ENCODE measurements around the gene STOML1. TPM values are rescaled to one million over a fixed set of nuclear protein-coding genes. Genes with fewer than 3 reads are reported as not detected.

The STOML1 gene
- total and polyA plus RNA-seq, 9 of the 15 experiments (the other 6 are each of a cell fraction or from before 2014, with no cell fraction given) = 0.25 to 9.7 (median 4.6) TPM

DNA sequence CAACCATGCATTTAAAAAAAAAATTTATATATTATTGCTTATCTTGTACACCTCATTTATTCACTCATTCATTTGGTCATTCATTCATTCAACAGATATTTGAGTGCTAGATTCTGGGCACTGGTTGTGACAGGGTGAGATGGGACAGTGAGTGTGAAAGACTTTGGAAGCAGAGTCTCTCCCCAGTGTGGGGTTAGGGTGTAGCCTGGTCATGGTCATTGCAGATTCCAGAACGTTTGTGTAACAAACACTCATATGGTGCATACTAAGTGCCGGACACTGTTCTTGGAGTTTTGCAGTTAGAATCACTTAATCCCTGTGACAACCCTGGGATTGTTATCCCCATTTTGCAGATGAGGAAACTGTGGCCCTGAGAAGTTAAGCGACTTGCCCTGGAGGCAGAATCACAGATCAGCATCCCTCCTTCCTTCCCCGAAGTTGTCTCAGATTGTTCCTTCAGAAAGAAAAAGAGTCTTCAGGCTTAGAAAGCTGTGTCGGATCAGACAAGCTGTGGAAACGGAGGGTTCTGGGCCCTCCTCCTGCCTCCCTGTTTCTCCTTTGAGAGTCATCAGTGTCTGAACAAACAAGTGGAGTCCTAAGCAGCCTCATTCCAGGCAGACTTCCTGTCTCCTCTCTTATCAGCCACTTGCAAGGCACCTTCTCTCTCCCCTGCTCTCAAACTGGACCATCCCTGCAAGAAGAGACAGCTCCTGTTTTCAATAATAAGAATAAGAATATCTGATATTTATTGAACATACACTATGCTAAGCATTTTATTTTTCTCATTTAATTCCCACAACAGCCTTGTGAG, 59.5 kb downstream of the STOML1 start:
- ChIA-PET CTCF (ENCODE audit: low intra/inter-chr PET ratio) (no interaction called here), POLR2A (no interaction called here)
- H4K20me1 ChIP-seq (replicated peaks; ENCODE audit: control insufficient read depth, insufficient read depth, low read length) = 0 out of 2 replicates have a peak, but pooled peaks cover 6% of the 10 kb centered on the region
- peak; percentile 28 to 44 (median 36) for DNase-seq (ENCODE audit: extremely low read depth in 1 of 4, low spot score in 3 of 4)
- ATAC-seq = peak; percentile 51; the same call in 2 of the 3 replicates
- H3K27ac ChIP-seq (ENCODE audit: extremely low read depth, low read depth, low read length) = no peak overlapping the region
- intact Hi-C loops (cut with micrococcal nuclease) (no loop called here), in situ Hi-C loops (cut with MboI) (no loop called here)
- 2% methylated on average over 6 of the region's 6 CpGs for WGBS (ENCODE audit: insufficient coverage, low coverage, missing lambda C conversion rate)
- H3K27me3 ChIP-seq (ENCODE audit: control insufficient read depth in 2 of 2, insufficient read depth in 2 of 2, low read length in 2 of 2) = peaks cover 14 to 64% of the 10 kb centered on the region in 2 experiments; a peak in 4 of 5 replicates
- H3K9me3 ChIP-seq (replicated peaks; ENCODE audit: control insufficient read depth, insufficient read depth, low read depth, low read length) = no peaks in the 10 kb centered on the region
- no TSS peak for BruUV-seq (replicated peaks)
- no peak overlapping the region for H3K4me3 ChIP-seq
- H3K9ac ChIP-seq (ENCODE audit: insufficient read depth in 1 of 2, low read depth in 2 of 2, low read length in 2 of 2) = no peak overlapping the region
- H3K4me2 ChIP-seq (ENCODE audit: insufficient read depth, low read length) = no peak overlapping the region; the same call in 1 of the 2 replicates
- no peaks in the 10 kb centered on the region for H3K9me1 ChIP-seq (ENCODE audit: control insufficient read depth, insufficient read depth, low read length)
- H3K4me1 ChIP-seq (replicated peaks in 1 of 2; ENCODE audit: control insufficient read depth in 2 of 2, insufficient read depth in 2 of 2, low read length in 2 of 2) = peaks cover 4 to 5% of the 10 kb centered on the region in 2 experiments; a peak in 2 of 5 replicates
- peak; percentile 73 for FAIRE-seq
- no peaks in the 10 kb centered on the region for H3K79me2 ChIP-seq (ENCODE audit: control insufficient read depth, insufficient read depth, low read length)
- no peaks in the 10 kb centered on the region for H3K36me3 ChIP-seq (ENCODE audit: control insufficient read depth, insufficient read depth, low read length)
- H2AFZ ChIP-seq (ENCODE audit: low read depth, low read length) = no peak overlapping the region
- TF ChIP-seq MEIS2 (IDR thresholded peaks at IDR 0.05; ENCODE audit: partially characterized antibody) = no peak
- TF ChIP-seq, protein P1, sequence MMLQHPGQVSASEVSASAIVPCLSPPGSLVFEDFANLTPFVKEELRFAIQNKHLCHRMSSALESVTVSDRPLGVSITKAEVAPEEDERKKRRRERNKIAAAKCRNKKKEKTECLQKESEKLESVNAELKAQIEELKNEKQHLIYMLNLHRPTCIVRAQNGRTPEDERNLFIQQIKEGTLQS (IDR thresholded peaks at IDR 0.05) = no peak
- TF ChIP-seq, protein P1 (CRISPR knock-in tag; conservative IDR thresholded peaks at IDR 0.05) = no peak
- TF ChIP-seq ZNF23 (CRISPR knock-in tag; IDR thresholded peaks at IDR 0.05) = no peak
- TF ChIP-seq, protein P2, sequence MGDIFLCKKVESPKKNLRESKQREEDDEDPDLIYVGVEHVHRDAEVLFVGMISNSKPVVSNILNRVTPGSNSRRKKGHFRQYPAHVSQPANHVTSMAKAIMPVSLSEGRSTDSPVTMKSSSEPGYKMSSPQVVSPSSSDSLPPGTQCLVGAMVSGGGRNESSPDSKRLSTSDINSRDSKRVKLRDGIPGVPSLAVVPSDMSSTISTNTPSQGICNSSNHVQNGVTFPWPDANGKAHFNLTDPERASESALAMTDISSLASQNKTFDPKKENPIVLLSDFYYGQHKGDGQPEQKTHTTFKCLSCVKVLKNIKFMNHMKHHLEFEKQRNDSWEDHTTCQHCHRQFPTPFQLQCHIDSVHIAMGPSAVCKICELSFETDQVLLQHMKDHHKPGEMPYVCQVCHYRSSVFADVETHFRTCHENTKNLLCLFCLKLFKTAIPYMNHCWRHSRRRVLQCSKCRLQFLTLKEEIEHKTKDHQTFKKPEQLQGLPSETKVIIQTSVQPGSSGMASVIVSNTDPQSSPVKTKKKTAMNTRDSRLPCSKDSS (IDR thresholded peaks at IDR 0.05; ENCODE audit: low read depth, partially characterized antibody) = no peak
- no peak for TF ChIP-seq NFIX (CRISPR knock-in tag; IDR thresholded peaks at IDR 0.05; ENCODE audit: low read depth)
- no peak for TF ChIP-seq ZNF347 (CRISPR knock-in tag; IDR thresholded peaks at IDR 0.05; ENCODE audit: low read depth)
- TF ChIP-seq POLR2A (conservative IDR thresholded peaks at IDR 0.05) = no peak
- TF ChIP-seq, protein P3, sequence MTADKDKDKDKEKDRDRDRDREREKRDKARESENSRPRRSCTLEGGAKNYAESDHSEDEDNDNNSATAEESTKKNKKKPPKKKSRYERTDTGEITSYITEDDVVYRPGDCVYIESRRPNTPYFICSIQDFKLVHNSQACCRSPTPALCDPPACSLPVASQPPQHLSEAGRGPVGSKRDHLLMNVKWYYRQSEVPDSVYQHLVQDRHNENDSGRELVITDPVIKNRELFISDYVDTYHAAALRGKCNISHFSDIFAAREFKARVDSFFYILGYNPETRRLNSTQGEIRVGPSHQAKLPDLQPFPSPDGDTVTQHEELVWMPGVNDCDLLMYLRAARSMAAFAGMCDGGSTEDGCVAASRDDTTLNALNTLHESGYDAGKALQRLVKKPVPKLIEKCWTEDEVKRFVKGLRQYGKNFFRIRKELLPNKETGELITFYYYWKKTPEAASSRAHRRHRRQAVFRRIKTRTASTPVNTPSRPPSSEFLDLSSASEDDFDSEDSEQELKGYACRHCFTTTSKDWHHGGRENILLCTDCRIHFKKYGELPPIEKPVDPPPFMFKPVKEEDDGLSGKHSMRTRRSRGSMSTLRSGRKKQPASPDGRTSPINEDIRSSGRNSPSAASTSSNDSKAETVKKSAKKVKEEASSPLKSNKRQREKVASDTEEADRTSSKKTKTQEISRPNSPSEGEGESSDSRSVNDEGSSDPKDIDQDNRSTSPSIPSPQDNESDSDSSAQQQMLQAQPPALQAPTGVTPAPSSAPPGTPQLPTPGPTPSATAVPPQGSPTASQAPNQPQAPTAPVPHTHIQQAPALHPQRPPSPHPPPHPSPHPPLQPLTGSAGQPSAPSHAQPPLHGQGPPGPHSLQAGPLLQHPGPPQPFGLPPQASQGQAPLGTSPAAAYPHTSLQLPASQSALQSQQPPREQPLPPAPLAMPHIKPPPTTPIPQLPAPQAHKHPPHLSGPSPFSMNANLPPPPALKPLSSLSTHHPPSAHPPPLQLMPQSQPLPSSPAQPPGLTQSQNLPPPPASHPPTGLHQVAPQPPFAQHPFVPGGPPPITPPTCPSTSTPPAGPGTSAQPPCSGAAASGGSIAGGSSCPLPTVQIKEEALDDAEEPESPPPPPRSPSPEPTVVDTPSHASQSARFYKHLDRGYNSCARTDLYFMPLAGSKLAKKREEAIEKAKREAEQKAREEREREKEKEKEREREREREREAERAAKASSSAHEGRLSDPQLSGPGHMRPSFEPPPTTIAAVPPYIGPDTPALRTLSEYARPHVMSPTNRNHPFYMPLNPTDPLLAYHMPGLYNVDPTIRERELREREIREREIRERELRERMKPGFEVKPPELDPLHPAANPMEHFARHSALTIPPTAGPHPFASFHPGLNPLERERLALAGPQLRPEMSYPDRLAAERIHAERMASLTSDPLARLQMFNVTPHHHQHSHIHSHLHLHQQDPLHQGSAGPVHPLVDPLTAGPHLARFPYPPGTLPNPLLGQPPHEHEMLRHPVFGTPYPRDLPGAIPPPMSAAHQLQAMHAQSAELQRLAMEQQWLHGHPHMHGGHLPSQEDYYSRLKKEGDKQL (CRISPR knock-in tag; IDR thresholded peaks at IDR 0.05; ENCODE audit: borderline replicate concordance) = no peak
- TF ChIP-seq YY1 (IDR thresholded peaks at IDR 0.05; ENCODE audit: borderline replicate concordance in 1 of 3, control insufficient read depth in 1 of 3, extremely low read depth in 1 of 3, insufficient read depth in 3 of 3, insufficient read length in 1 of 3, insufficient replicate concordance in 2 of 3, low read depth in 1 of 3, low read length in 2 of 3) = no peak
- no peak for TF ChIP-seq FOXP1 (CRISPR knock-in tag; IDR thresholded peaks at IDR 0.05)
- no peak for TF ChIP-seq GATAD2A (IDR thresholded peaks at IDR 0.05)
- no peak for TF ChIP-seq KLF1 (tag; IDR thresholded peaks at IDR 0.05)
- TF ChIP-seq BCOR (IDR thresholded peaks at IDR 0.05) = peak; percentile 33; the same call in 1 of the 2 replicates
